ENCODE results near the gene ARTN. TPM values are rescaled to one million over a fixed set of nuclear protein-coding genes. Genes with fewer than 3 reads are reported as not detected.

ARTN gene
- total and polyA plus RNA-seq, 4 donors, result 0.61 to 3.2 (median 1.9) TPM; not detected in 1

DNA sequence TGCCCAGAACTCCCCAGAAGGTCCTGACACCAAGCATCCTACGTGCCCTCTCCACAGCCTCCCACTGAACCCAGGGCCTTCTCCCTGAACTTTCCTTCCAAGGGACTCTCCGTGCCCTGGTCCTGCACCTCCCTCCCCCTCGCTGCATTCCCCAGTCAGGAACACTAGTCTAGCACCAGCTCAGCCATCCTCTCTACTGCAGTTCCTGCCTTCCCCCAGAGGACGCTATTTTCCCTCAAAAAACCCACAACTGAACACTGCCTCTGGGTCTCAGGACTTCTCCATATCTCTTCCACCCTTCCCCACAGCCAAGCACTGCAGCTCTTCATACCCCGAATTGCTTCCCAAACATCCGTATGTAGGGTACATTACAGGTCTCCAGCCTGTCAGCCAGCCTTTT, 12.6 kb upstream of the ARTN start:
- H3K36me3 ChIP-seq (ENCODE audit: control insufficient read depth, insufficient read depth, low read length), result peaks cover 33% of the 10 kb centered on the region
- H3K27ac ChIP-seq (ENCODE audit: low read depth, low read length), result no peak overlapping the region
- WGBS (ENCODE audit: insufficient coverage), result 87% methylated on average over 6 of the region's 6 CpGs
- H3K4me1 ChIP-seq (ENCODE audit: control insufficient read depth, insufficient read depth, low read length), result no peaks in the 10 kb centered on the region
- no peak overlapping the region for H3K4me3 ChIP-seq (ENCODE audit: low read depth, low read length)
- no peaks in the 10 kb centered on the region for H3K9me3 ChIP-seq (ENCODE audit: control insufficient read depth, insufficient read depth, low read length)
- H3K27me3 ChIP-seq (ENCODE audit: control insufficient read depth, insufficient read depth, low read length), result no peaks in the 10 kb centered on the region
- DNase-seq (ENCODE audit: low read depth in 4 of 6, low spot score in 6 of 6), result no peak

DNA sequence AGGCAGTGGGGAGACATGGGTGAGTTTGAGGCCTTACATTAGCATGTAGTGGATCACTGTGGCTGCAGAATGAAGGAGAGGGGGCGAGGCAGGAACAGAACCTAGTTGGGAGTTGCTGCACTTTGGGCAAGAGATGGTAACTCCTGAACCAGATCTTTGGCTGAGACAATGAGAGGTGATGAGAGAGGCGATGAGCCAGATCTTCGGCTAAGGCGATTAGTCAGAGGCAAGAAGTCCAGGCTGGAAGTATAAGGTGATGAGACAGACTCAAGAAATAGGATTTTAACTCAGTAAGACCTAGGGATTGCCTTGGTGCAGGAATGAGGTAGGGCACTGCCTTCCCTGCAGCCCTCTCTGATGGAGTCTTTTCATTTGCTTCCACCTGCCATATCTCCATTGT, 9.1 kb upstream of the ARTN start:
- Histone ChIP-seq H3K4me1 (ENCODE audit: control insufficient read depth, insufficient read depth, low read length) (no peaks in the 10 kb centered on the region), H3K27me3 (ENCODE audit: control insufficient read depth, insufficient read depth, low read length) (no peaks in the 10 kb centered on the region), H3K9me3 (ENCODE audit: control insufficient read depth, insufficient read depth, low read length) (no peaks in the 10 kb centered on the region), H3K4me3 (ENCODE audit: low read depth, low read length) (no peak overlapping the region), H3K36me3 (ENCODE audit: control insufficient read depth, insufficient read depth, low read length) (peaks cover 35% of the 10 kb centered on the region), H3K27ac (ENCODE audit: low read depth, low read length) (no peak overlapping the region)
- no peak for DNase-seq (ENCODE audit: low read depth in 4 of 6, low spot score in 6 of 6)
- 84% methylated on average over 4 of the region's 4 CpGs for WGBS (ENCODE audit: insufficient coverage)

DNA sequence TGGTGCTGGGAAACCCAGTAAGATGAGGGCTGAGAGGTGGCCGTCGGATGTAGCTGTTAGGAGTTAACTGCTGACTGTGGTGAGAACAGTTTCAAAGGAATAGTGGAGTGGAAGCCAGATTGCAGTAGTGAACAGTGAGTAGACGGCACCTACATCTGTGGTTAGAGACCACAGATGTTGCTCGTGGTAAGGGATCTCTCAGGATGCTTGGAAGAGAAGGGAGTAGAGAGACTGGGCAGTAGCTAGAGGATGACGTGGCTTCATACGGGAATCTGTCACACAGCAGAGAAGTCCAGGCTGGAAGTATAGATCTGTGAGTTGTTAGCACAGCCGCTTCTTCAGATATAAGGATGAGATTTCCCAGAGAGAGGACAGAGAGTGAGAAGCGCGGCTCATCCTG, 7.8 kb upstream of the ARTN start:
- WGBS (ENCODE audit: insufficient coverage), result 98% methylated on average over 9 of the region's 9 CpGs
- no peaks in the 10 kb centered on the region for H3K27me3 ChIP-seq (ENCODE audit: control insufficient read depth, insufficient read depth, low read length)
- H3K9me3 ChIP-seq (ENCODE audit: control insufficient read depth, insufficient read depth, low read length), result no peaks in the 10 kb centered on the region
- DNase-seq (ENCODE audit: low read depth in 4 of 6, low spot score in 6 of 6), result no peak
- no peaks in the 10 kb centered on the region for H3K4me1 ChIP-seq (ENCODE audit: control insufficient read depth, insufficient read depth, low read length)
- no peak overlapping the region for H3K4me3 ChIP-seq (ENCODE audit: low read depth, low read length)
- no peak overlapping the region for H3K27ac ChIP-seq (ENCODE audit: low read depth, low read length)
- H3K36me3 ChIP-seq (ENCODE audit: control insufficient read depth, insufficient read depth, low read length), result peaks cover 35% of the 10 kb centered on the region

DNA sequence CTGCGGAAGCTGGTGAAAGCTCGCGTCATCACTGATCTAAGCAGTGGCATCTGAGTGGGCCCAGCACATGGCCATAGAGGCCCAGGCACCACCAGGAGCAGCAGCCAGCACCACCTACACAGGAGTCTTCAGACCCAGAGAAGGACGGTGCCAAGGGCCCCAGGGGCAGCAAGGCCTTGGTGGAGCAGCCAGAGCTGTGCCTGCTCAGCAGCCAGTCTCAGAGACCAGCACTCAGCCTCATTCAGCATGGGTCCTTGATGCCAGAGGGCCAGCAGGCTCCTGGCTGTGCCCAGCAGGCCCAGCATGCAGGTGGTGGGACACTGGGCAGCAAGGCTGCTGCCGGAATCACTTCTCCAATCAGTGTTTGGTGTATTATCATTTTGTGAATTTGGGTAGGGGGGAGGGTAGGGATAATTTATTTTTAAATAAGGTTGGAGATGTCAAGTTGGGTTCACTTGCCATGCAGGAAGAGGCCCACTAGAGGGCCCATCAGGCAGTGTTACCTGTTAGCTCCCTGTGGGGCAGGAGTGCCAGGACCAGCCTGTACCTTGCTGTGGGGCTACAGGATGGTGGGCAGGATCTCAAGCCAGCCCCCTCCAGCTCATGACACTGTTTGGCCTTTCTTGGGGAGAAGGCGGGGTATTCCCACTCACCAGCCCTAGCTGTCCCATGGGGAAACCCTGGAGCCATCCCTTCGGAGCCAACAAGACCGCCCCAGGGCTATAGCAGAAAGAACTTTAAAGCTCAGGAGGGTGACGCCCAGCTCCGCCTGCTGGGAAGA, 3.2 kb upstream of the ARTN start:
- Histone ChIP-seq H3K4me1 (ENCODE audit: control insufficient read depth, insufficient read depth, low read length) (peaks cover 29% of the 10 kb centered on the region), H3K4me3 (ENCODE audit: low read depth, low read length) (no peak overlapping the region), H3K9me3 (ENCODE audit: control insufficient read depth, insufficient read depth, low read length) (no peaks in the 10 kb centered on the region), H3K27ac (ENCODE audit: low read depth, low read length) (no peak overlapping the region), H3K36me3 (ENCODE audit: control insufficient read depth, insufficient read depth, low read length) (peaks cover 27% of the 10 kb centered on the region), H3K27me3 (ENCODE audit: control insufficient read depth, insufficient read depth, low read length) (peaks cover 19% of the 10 kb centered on the region)
- no peak for DNase-seq (ENCODE audit: low read depth in 4 of 6, low spot score in 6 of 6)
- 95% methylated on average over 8 of the region's 10 CpGs for WGBS (ENCODE audit: insufficient coverage)

DNA sequence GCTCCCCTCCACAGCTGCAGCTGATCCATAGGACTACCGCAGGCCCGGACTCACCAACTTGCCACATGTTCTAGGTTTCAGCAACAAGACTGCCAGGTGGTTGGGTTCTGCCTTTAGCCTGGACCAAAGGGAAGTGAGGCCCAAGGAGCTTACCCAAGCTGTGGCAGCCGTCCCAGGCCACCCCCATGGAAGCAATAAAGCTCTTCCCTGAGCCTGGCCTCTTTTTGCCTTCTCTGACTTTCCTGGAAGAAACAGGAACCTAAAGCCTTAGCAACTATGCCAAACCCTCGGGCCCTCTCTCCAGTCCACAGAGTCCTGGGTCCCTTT, 2.7 kb upstream of the ARTN start:
- H3K27ac ChIP-seq (ENCODE audit: low read depth, low read length), result no peak overlapping the region
- 79% methylated on average over 4 of the region's 4 CpGs for whole genome bisulfite sequencing (ENCODE audit: insufficient coverage)
- no peak overlapping the region for H3K4me3 ChIP-seq (ENCODE audit: low read depth, low read length)
- peaks cover 34% of the 10 kb centered on the region for H3K4me1 ChIP-seq (ENCODE audit: control insufficient read depth, insufficient read depth, low read length)
- DNase-seq (ENCODE audit: low read depth in 4 of 6, low spot score in 6 of 6), result no peak
- H3K9me3 ChIP-seq (ENCODE audit: control insufficient read depth, insufficient read depth, low read length), result no peaks in the 10 kb centered on the region
- H3K27me3 ChIP-seq (ENCODE audit: control insufficient read depth, insufficient read depth, low read length), result peaks cover 19% of the 10 kb centered on the region
- H3K36me3 ChIP-seq (ENCODE audit: control insufficient read depth, insufficient read depth, low read length), result peaks cover 27% of the 10 kb centered on the region

DNA sequence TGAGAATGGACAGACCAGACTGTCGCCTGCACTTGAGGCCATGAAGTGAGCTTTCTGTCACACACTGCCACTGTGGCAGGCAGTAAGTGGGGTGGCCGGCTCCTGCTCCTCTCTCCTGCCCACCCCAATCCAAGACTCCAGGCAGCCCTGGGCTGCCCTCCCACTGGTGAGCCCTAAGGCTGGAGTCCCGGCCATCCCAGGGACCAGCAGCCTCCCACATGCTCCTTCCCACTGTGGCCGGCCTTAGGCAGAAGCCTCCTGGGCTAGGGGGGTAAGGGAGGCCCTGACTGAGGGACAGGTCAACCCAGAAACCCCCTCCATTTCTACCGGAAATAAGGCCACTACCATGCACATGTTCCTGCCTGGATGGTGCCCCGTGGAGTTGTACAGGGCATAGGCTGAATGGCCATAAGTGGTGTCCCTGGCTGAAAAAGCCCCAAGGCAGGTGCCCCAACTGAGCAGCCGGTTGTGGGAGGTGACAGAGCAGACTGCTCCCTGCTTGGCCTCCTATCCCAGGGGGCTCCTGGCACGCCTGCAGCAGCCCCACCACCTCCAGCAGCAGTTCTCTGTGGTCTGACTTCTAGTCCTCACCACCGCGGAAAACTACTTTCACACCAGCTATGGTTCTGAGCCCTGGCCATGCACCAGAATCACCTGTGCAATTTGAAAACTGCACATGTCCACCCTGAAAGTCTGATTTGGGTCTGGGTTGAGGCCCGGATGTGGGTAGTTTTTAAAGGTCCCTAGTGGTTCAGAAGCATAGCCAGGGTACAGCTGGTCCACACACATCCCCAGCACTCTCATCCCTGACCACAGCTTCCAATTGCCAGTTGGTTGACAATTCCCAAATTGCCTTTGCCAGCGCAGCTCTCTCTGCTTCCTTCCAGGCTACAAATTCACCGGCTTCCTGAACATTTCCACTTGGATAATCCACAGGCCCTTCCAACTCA, 1.6 kb upstream of the ARTN start:
- DNase-seq (ENCODE audit: low read depth in 4 of 6, low spot score in 6 of 6), result no peak
- peaks cover 41% of the 10 kb centered on the region for H3K4me1 ChIP-seq (ENCODE audit: control insufficient read depth, insufficient read depth, low read length)
- 85% methylated on average over 9 of the region's 13 CpGs for WGBS (ENCODE audit: insufficient coverage)
- peaks cover 26% of the 10 kb centered on the region for H3K36me3 ChIP-seq (ENCODE audit: control insufficient read depth, insufficient read depth, low read length)
- H3K27ac ChIP-seq (ENCODE audit: low read depth, low read length), result no peak overlapping the region
- H3K4me3 ChIP-seq (ENCODE audit: low read depth, low read length), result no peak overlapping the region
- H3K9me3 ChIP-seq (ENCODE audit: control insufficient read depth, insufficient read depth, low read length), result no peaks in the 10 kb centered on the region
- peaks cover 19% of the 10 kb centered on the region for H3K27me3 ChIP-seq (ENCODE audit: control insufficient read depth, insufficient read depth, low read length)

DNA sequence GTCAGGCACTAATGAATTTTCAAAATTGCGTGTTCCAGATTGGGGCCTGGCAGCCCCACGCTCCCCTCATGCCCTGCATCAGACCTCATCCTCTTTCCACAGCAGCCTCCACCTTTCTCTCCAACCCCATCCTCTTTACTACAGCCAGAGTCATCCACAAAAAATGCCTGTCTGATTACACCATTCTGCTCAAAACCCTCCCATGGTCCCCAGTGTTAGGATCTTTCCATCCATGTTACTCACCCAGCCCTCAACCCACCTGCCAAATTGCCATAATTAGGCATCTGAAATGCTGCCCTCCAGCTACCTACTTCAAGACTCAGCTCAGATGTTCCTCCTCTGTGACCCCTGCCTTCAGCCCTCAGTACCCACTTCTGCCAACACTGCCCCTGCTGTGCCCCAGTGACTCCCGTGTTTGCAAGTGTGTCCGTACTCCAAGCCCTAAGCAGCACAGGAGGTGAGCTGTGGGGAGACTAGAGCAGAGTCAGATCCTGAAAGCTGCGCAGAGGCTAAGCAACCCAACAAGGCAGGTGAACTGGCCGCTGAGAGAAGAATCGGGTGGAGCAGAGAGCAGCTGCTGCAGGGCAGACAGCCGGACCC, 715 bp upstream of the ARTN start:
- Histone ChIP-seq H3K36me3 (ENCODE audit: control insufficient read depth, insufficient read depth, low read length) (peaks cover 30% of the 10 kb centered on the region), H3K4me1 (ENCODE audit: control insufficient read depth, insufficient read depth, low read length) (peaks cover 45% of the 10 kb centered on the region), H3K4me3 (ENCODE audit: low read depth, low read length) (peak overlapping the region; percentile 22), H3K27me3 (ENCODE audit: control insufficient read depth, insufficient read depth, low read length) (peaks cover 19% of the 10 kb centered on the region), H3K9me3 (ENCODE audit: control insufficient read depth, insufficient read depth, low read length) (no peaks in the 10 kb centered on the region), H3K27ac (ENCODE audit: low read depth, low read length) (no peak overlapping the region)
- no peak for DNase-seq (ENCODE audit: low read depth in 4 of 6, low spot score in 6 of 6)
- 20% methylated on average over 8 of the region's 8 CpGs for WGBS (ENCODE audit: insufficient coverage)

DNA sequence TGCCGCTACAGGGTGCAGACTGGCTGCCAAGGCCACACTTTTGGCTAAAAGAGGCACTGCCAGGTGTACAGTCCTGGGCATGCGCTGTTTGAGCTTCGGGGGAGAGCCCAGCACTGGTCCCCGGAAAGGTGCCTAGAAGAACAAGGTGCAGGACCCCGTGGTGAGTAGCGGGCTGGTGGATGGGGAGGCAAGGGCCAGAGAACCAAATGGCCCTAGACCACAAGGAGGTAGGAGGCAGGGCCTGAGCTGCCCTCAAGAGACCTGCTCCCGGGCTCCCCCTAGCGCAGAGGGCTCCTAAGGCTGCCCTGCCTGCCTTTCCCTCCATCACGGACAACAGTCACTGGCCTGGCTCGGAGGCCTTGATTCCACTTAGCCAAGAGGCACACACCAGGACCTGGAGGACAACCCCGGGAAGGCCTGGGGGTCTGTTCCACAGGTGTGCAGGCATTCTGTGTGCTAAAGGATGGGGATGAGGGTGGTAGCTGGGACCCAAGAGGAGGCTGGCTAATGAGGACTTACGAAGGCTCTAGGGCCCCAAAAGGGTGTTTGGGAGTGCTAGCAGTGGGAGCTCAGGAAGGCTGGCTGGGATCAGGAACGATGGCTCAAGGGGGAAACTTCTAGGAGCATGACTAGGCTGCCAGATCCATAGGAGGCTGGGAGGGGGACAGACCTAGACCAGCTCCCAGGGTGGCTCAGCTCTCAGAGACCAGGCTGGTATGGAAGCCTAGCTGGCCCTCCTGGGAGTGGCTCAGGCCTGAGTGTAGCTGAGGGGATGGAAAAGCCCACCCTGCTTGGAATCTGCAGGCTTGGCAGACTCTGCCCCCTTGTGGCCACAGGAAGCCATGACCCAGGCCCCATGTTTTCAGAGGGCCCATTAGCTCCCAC, 742 bp downstream of the ARTN start:
- Histone ChIP-seq H3K4me1 (ENCODE audit: control insufficient read depth, insufficient read depth, low read length) (peaks cover 49% of the 10 kb centered on the region), H3K36me3 (ENCODE audit: control insufficient read depth, insufficient read depth, low read length) (peaks cover 30% of the 10 kb centered on the region), H3K27ac (ENCODE audit: low read depth, low read length) (no peak overlapping the region), H3K9me3 (ENCODE audit: control insufficient read depth, insufficient read depth, low read length) (no peaks in the 10 kb centered on the region), H3K4me3 (ENCODE audit: low read depth, low read length) (peak overlapping the region; percentile 12), H3K27me3 (ENCODE audit: control insufficient read depth, insufficient read depth, low read length) (peaks cover 19% of the 10 kb centered on the region)
- DNase-seq (ENCODE audit: low read depth in 4 of 6, low spot score in 6 of 6), result peak in 5 of 6 donors; percentile 45 to 92 (median 63)
- WGBS (ENCODE audit: insufficient coverage), result 50% methylated on average over 12 of the region's 13 CpGs

DNA sequence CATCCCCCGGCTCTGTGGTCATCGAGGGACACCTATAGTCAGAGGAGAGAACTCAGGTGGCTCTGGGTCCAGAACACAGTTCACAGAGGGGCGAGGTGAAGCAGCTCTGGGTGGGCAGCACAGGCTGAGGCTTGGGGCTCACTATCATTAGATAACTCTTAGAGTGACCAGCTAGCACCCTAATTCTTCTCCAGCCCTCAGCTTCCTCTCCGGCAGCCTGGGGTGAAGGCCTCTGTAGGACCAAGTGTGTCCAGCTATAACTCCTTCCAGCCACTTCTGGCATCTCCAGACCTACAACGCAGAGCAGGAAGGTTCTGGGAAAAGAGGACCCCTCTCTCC, 1.4 kb downstream of the ARTN start:
- peaks cover 19% of the 10 kb centered on the region for H3K27me3 ChIP-seq (ENCODE audit: control insufficient read depth, insufficient read depth, low read length)
- WGBS (ENCODE audit: insufficient coverage), result 33% methylated on average over 5 of the region's 5 CpGs
- peaks cover 49% of the 10 kb centered on the region for H3K4me1 ChIP-seq (ENCODE audit: control insufficient read depth, insufficient read depth, low read length)
- no peak for DNase-seq (ENCODE audit: low read depth in 4 of 6, low spot score in 6 of 6)
- no peak overlapping the region for H3K4me3 ChIP-seq (ENCODE audit: low read depth, low read length)
- peaks cover 28% of the 10 kb centered on the region for H3K36me3 ChIP-seq (ENCODE audit: control insufficient read depth, insufficient read depth, low read length)
- H3K27ac ChIP-seq (ENCODE audit: low read depth, low read length), result no peak overlapping the region
- no peaks in the 10 kb centered on the region for H3K9me3 ChIP-seq (ENCODE audit: control insufficient read depth, insufficient read depth, low read length)
